Ovary (tissue), 3 donors: ENCODE results near the gene RSPH10B2.
"Not testable (repeated sequence)": the region's sequence is repeated elsewhere in the genome, so short reads cannot be mapped to it uniquely, and the experiment has no call there.

Experiments
- CTCF ChIP-seq, 3 donors: fragments of 450-650 bp in 2 of 3; fragments of 200-600 bp in 1 of 3; IDR thresholded peaks; one replicate each; pipeline versions ENCODE4 v1.5.1 to v1.8.0; 2016 to 2022; ENCODE audit warnings: antibody characterized with exemption in 3 of 3, mild to moderate bottlenecking in 1 of 3
- EP300 ChIP-seq: sonication (generic); formaldehyde crosslinking; IDR thresholded peaks from one replicate; pipeline ENCODE4 v1.6.1; 2017; ENCODE audit warnings: antibody characterized with exemption
- POLR2A ChIP-seq: fragments of 450-650 bp; IDR thresholded peaks from one replicate; pipeline ENCODE4 v1.6.1; 2017; ENCODE audit warnings: antibody characterized with exemption, mild to moderate bottlenecking, moderate library complexity
- donor health status: DM: no; HTN: no; CAD: no.

GRCh38 chr7:6789353-6789752, 35.5 kb downstream of the RSPH10B2 start:
- TF ChIP-seq CTCF (IDR thresholded peaks at IDR 0.05); EP300; POLR2A: not testable (repeated sequence)
